Subcutaneous adipose tissue (tissue), 4 donors: ENCODE results near the gene APOBEC3G. TPM values are rescaled to one million over a fixed set of nuclear protein-coding genes. Genes with fewer than 3 reads are reported as not detected.

ENCODE experiments used
- CTCF ChIP-seq: fragments of 450-650 bp; IDR thresholded peaks from one replicate; pipeline ENCODE4 v1.5.1; 2016; ENCODE audit warnings: low read depth, mild to moderate bottlenecking, control low read depth, antibody characterized with exemption, moderate library complexity
- total RNA-seq, 4 donors: library from RNA; depleted of rRNA; stranded (reverse); fragments of >200 nt; gene quantifications; one replicate each; pipeline ENCODE4 v1.1.0, GENCODE V29; 2016

Gene APOBEC3G
- total RNA-seq, 4 donors from 2014 or later: 2.6 to 16.1 (median 8.9) TPM

- TF ChIP-seq CTCF: no peak
Measured at GRCh38 chr22:39122772-39123470, 45.8 kb downstream of the APOBEC3G start.

- no peak for TF ChIP-seq CTCF
Measured at GRCh38 chr22:39123751-39124581, 46.9 kb downstream of the APOBEC3G start.

- no peak for TF ChIP-seq CTCF
Measured at GRCh38 chr22:39125622-39126021, 48.5 kb downstream of the APOBEC3G start.

- no peak for TF ChIP-seq CTCF
Measured at GRCh38 chr22:39128508-39128907, 51.4 kb downstream of the APOBEC3G start.

GRCh38 chr22:39129081-39129480, 52.0 kb downstream of the APOBEC3G start:
- TF ChIP-seq CTCF: no peak

GRCh38 chr22:39129746-39130145, 52.7 kb downstream of the APOBEC3G start:
- no peak for TF ChIP-seq CTCF

GRCh38 chr22:39130152-39130704, 53.2 kb downstream of the APOBEC3G start:
- no peak for TF ChIP-seq CTCF
